GM06990 (cell line): ENCODE results near the gene SYNDIG1.

Experiments used
- DNase-seq: peaks from one replicate; pipeline ENCODE4 v3.0.0-alpha.2; 2011; ENCODE audit not compliant: insufficient read length; ENCODE audit errors: extremely low read depth
- H3K27me3 ChIP-seq: replicated peaks from 2 replicates; pipeline ENCODE4 v1.6.0; 2011; ENCODE audit warnings: low read length; ENCODE audit not compliant: control insufficient read depth, insufficient read depth
- H3K36me3 ChIP-seq: 2 replicates; pipeline ENCODE4 v1.5.1; 2011; ENCODE audit warnings: low read length; ENCODE audit not compliant: control insufficient read depth, insufficient read depth
- H3K4me3 ChIP-seq: replicated peaks from 2 replicates; pipeline ENCODE4 v1.5.1; 2011; ENCODE audit warnings: low read depth, mild to moderate bottlenecking, control low read depth, low read length
- TF ChIP-seq, protein P1 (sequence below): IDR thresholded peaks from 2 replicates; pipeline ENCODE4 v1.5.1; 2011; ENCODE audit warnings: low read length, control low read depth, mild to moderate bottlenecking, inconsistent platforms; ENCODE audit not compliant: insufficient read depth, poor library complexity, severe bottlenecking

SYNDIG1 gene

DNA sequence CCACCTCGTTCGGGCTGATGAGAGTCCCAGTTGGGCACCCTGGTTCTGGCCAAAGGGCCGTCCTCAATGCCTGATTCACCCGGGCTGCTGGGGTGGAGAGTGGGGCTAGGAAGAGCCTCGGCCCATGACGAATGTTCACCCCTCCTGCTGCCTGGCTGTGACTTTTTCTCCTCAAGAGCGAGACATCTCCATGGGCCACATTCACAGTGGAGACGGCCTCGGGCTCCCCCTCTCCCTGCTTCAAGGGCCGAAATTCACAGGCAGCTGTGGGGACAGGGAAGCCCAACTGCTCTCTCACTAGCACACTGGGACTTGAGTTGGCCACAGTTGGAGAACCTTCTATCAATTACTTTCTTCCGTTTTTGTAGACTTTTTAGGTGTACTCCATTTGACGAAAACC is 138.0 kb downstream of the SYNDIG1 start:
- no peak for DNase-seq

DNA sequence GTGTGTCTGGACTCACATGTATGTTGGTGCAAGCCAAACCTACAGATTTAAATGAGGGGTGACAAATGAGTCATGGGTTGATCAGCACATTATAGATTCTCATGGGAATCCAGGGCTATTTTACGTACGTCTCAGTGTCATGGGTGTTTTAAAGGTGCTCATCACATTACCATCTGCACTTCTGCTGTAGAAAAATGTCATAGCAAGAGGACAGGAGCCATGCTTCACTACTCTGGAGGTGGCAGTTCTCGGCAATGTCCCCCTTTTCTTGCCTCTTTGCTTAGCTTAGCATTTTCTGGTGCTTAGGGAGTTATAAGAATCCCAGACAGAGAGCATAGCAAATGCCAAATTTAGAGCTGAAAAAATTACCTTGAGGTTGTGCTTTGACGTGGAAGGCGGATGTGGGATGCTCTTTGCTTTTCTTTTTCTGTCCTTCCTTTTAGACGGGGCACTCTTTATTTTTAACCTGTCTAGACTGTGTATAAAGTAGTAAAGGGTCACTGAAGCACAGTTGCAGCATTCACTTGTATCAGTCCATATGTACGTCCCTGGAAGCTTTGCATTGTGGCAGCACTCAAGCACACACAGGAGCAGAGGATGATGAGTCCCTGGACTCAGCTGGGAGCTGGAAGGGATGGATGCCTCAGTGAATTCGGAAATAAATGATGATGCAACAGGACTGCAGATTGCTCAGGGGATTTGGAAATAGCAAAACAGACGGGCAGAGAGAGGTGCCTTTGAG is 139.7 kb downstream of the SYNDIG1 start:
- no peaks in the 10 kb centered on the region for H3K36me3 ChIP-seq
- TF ChIP-seq, protein P1, sequence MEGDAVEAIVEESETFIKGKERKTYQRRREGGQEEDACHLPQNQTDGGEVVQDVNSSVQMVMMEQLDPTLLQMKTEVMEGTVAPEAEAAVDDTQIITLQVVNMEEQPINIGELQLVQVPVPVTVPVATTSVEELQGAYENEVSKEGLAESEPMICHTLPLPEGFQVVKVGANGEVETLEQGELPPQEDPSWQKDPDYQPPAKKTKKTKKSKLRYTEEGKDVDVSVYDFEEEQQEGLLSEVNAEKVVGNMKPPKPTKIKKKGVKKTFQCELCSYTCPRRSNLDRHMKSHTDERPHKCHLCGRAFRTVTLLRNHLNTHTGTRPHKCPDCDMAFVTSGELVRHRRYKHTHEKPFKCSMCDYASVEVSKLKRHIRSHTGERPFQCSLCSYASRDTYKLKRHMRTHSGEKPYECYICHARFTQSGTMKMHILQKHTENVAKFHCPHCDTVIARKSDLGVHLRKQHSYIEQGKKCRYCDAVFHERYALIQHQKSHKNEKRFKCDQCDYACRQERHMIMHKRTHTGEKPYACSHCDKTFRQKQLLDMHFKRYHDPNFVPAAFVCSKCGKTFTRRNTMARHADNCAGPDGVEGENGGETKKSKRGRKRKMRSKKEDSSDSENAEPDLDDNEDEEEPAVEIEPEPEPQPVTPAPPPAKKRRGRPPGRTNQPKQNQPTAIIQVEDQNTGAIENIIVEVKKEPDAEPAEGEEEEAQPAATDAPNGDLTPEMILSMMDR: no peak
- H3K4me3 ChIP-seq: no peak overlapping the region
- no peaks in the 10 kb centered on the region; the same call in 1 of the 2 replicates for H3K27me3 ChIP-seq
- peak; percentile 47 for DNase-seq

More for the DNA sequence above, 138.0 kb downstream of the SYNDIG1 start:
- TF ChIP-seq, protein P1: no peak
- Histone ChIP-seq H3K36me3 (no peaks in the 10 kb centered on the region), H3K4me3 (no peak overlapping the region), H3K27me3 (no peaks in the 10 kb centered on the region; the same call in 1 of the 2 replicates)

DNA sequence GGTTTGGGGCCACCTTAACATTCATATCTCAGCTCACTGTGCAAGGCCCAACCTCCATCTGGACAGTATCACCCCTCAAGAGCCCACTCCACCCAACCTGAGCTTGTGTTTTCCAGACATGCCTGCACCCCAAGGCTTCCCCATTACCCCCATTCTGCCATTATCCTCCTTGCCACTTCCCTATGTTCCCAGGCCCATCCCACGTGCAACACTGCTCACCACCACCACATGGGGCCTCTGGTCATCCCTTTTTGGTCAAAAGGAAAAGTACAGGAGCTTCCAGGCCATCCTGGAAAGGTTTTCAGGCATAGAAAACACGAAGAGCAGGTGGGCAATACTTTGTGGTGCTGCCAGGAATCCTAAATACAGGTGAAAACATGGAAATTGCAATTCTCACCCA is 140.3 kb downstream of the SYNDIG1 start:
- no peaks in the 10 kb centered on the region; the same call in 1 of the 2 replicates for H3K27me3 ChIP-seq
- H3K4me3 ChIP-seq: no peak overlapping the region

DNA sequence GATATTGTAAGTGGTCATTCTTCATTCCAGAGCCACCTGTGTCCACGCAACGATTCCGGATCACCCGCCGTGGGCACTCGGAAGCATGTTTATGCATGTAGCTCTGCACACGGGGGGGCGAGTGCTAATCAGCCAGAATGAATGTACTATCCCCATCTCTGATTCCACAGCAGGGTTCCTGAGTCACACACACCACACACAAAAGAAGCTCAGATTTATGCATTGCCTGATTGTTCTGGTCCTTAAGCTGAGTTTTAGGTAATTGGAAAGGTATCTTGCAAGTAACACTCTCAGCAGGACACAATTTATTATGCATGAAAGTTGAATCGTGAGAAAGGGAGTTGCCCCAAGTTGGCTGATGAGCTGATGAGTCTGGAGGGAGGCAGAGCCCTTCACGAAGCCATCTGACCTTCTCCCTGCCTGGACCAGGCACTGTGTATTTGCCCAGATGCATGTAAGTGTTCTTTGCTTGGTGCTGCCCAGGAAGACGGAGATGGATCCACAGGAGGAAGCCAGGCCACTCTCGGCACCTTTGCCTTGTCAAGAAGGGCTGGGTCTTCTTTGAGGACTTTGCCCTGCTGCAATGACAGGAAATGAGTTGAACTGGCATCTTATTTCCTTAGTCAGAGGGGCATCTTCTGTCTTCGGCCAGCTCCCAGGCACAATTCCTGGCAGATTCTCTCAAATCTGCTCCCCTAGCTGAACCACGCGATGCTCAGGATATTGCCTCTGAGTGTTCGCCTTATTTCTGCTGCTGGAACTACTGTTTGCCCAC is 141.1 kb downstream of the SYNDIG1 start:
- H3K27me3 ChIP-seq: no peaks in the 10 kb centered on the region; the same call in 1 of the 2 replicates
- TF ChIP-seq, protein P1: no peak
- H3K36me3 ChIP-seq: no peaks in the 10 kb centered on the region
- H3K4me3 ChIP-seq: no peak overlapping the region
- DNase-seq: no peak

More for the DNA sequence above, 140.3 kb downstream of the SYNDIG1 start:
- TF ChIP-seq, protein P1: no peak
- no peak for DNase-seq
- no peaks in the 10 kb centered on the region for H3K36me3 ChIP-seq

DNA sequence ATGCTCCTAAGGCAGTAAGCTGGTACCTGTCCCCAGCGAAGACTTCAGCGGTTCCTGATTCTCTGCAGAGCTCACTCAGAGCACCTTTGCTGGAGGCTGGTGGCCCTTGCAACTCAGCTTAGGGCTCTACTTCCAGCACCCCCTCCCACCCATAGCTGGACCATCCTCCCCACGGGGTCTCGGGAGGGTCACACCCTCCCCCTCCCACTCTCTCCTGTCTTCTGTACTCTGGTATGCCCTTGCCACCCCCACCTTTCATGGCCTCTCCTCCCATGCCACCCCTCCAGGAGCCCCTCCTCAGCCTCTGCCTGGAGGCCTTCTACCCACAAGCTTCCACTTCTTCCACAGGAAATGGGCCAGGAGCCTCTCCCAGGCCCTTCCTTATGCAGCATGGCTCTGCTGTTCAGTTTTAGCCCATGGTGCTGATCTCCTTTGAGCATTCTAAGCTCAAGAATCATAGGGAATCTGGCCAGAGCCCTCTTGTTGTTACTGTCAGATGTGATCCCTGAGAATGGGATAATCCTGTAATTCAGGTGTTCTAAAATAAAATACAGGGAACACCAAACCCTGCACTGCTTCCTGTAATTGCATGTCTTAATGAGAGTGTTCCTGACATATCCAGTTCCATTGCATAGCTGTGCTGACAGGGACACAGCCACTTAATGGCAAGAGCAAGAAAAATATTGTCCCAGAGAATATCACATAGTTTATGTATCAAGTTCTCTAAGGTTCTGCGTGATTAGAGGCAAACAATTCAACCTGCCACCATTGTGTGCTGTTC is 142.1 kb downstream of the SYNDIG1 start:
- Histone ChIP-seq H3K36me3 (no peaks in the 10 kb centered on the region), H3K4me3 (no peak overlapping the region), H3K27me3 (no peaks in the 10 kb centered on the region; the same call in 1 of the 2 replicates)
- DNase-seq: no peak
- TF ChIP-seq, protein P1: no peak
